Activated naive CD4-positive, alpha-beta T cell treated with Interleukin-2 at 50 U/mL for 16 hours (primary cell): ENCODE data around the gene AHRR.
"Not testable (repeated sequence)": the region's sequence is repeated elsewhere in the genome, so short reads cannot be mapped to it uniquely, and the experiment has no call there.

Experiments used
- DNase-seq: peaks from one replicate; pipeline ENCODE4 v3.0.0-alpha.2; 2020

AHRR gene

GRCh38 chr5:306011-306805, 15.3 kb upstream of the AHRR start:
- DNase-seq = no peak

- DNase-seq = no peak
Observed at GRCh38 chr5:307306-307705, 14.2 kb upstream of the AHRR start.

- DNase-seq = no peak
Observed at GRCh38 chr5:307794-308579, 13.5 kb upstream of the AHRR start.

- DNase-seq = no peak
Observed at GRCh38 chr5:308672-309271, 12.7 kb upstream of the AHRR start.

GRCh38 chr5:309831-310230, 11.7 kb upstream of the AHRR start:
- DNase-seq = not testable (repeated sequence)

- no peak for DNase-seq
Observed at GRCh38 chr5:310516-310915, 11.0 kb upstream of the AHRR start.

GRCh38 chr5:310941-311434, 10.5 kb upstream of the AHRR start:
- DNase-seq = no peak

GRCh38 chr5:311963-312362, 9.6 kb upstream of the AHRR start:
- DNase-seq = no peak

- DNase-seq = no peak
Observed at GRCh38 chr5:312845-313244, 8.7 kb upstream of the AHRR start.

- no peak for DNase-seq
Observed at GRCh38 chr5:313265-313664, 8.2 kb upstream of the AHRR start.

- DNase-seq = no peak
Observed at GRCh38 chr5:313806-314376, 7.6 kb upstream of the AHRR start.

- no peak for DNase-seq
Observed at GRCh38 chr5:314676-315487, 6.6 kb upstream of the AHRR start.

GRCh38 chr5:315488-316209, 5.9 kb upstream of the AHRR start:
- no peak for DNase-seq

GRCh38 chr5:316210-317085, 5.1 kb upstream of the AHRR start:
- no peak for DNase-seq

GRCh38 chr5:317086-317811, 4.3 kb upstream of the AHRR start:
- DNase-seq = peak; percentile 53

- DNase-seq = no peak
Observed at GRCh38 chr5:318341-318897, 3.1 kb upstream of the AHRR start.

- no peak for DNase-seq
Observed at GRCh38 chr5:318931-319601, 2.4 kb upstream of the AHRR start.

- no peak for DNase-seq
Observed at GRCh38 chr5:320524-321229, 837 bp upstream of the AHRR start.
